ENCODE measurements around the gene GRWD1.

Gene GRWD1

GRCh38 chr19:48428670-48429069 lies 17.1 kb upstream of the GRWD1 start:
- no peak for FAIRE-seq

GRCh38 chr19:48433337-48433736 lies 12.4 kb upstream of the GRWD1 start:
- FAIRE-seq: no peak

DNA sequence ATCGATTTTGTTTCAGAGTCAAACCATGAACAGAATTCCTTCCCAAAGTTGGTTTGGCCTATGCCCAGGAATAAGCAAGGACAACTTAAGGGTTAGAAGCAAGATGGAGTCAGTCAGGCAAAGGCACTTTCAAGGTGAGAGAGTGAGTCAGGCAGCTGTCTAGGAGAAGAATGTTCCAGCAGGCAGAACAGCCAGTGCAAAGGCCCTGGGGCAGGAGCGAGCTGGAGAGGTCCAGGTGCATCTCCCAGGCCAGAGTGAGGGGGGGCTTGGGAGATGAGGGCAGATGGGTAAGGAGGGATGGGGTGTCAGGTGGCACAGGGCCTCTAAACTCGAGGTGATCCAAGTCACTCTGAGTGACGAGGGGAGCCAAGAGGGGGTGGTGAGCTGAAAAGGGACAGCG lies 9.2 kb upstream of the GRWD1 start:
- no peak for FAIRE-seq

DNA sequence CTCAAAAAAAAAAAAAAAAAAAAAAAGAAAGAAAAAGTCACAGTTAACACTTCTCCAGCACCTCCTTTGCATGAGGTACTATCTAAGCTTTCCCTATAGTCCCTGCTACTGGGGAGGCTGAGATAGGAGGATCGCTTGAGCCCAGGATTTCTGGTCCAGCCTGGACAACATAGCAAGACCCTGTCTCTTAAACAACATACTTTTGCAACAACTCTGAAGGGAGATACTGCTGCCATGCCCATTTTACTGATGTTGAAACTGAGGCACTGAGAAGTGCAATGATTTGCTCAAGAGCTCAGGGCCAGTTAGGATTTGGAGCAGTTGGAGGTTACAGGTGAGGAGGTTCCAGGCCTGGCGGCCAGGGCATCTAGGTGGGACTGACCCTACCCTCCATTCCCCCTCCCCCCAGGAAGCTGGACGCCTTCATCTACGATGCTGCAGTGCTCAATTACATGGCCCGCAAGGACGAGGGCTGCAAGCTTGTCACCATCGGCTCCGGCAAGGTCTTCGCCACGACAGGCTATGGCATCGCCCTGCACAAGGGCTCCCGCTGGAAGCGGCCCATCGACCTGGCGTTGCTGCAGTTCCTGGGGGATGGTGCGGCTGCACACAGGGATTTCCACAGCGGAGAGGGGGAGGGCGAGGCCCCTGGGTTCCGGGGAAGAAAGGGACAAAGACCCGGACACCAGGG lies 4.3 kb upstream of the GRWD1 start:
- FAIRE-seq: no peak

DNA sequence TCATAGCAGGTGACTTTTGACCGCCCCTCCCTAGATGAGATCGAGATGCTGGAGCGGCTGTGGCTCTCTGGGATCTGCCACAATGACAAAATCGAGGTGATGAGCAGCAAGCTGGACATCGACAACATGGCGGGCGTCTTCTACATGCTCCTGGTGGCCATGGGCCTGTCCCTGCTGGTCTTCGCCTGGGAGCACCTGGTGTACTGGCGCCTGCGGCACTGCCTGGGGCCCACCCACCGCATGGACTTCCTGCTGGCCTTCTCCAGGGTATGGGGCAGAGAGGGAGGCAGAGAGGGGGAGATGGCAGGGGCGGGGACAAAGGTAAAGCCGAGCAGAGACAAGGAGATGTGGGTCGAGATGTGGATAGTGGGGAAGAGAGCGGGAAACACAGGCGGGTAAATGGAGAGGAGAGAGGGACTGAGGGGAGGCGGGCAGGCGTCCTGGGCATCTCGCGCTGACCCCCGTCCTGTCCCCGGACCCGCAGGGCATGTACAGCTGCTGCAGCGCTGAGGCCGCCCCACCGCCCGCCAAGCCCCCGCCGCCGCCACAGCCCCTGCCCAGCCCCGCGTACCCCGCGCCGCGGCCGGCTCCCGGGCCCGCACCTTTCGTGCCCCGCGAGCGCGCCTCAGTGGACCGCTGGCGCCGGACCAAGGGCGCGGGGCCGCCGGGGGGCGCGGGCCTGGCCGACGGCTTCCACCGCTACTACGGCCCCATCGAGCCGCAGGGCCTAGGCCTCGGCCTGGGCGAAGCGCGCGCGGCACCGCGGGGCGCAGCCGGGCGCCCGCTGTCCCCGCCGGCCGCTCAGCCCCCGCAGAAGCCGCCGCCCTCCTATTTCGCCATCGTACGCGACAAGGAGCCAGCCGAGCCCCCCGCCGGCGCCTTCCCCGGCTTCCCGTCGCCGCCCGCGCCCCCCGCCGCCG lies 3.4 kb upstream of the GRWD1 start:
- no peak for FAIRE-seq

- FAIRE-seq: no peak
Observed at GRCh38 chr19:48443256-48443655, 2.5 kb upstream of the GRWD1 start.

GRCh38 chr19:48443731-48444128 lies 2.1 kb upstream of the GRWD1 start:
- FAIRE-seq: no peak

- no peak for FAIRE-seq
Observed at GRCh38 chr19:48444129-48444935, 1.5 kb upstream of the GRWD1 start.

GRCh38 chr19:48444936-48445200 lies 915 bp upstream of the GRWD1 start:
- FAIRE-seq: no peak

DNA sequence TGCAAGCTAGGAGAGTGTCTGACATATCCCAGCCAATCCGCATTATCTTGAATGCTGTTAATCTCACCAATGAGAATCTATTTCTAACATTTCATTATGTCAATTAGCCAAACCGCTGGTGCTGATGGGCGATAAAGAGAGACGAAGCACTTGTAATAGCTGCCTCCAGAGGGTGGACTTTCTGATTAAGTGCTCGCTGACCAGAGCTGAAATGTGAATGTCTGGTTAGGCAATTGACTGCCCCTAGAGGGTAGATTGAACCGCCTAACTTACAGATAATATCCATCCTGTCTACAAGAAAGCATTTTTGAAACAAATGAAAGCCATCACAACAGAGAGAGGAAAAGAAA lies 552 bp upstream of the GRWD1 start:
- FAIRE-seq: no peak

- FAIRE-seq: no peak
Observed at GRCh38 chr19:48446579-48446978, 796 bp downstream of the GRWD1 start.

DNA sequence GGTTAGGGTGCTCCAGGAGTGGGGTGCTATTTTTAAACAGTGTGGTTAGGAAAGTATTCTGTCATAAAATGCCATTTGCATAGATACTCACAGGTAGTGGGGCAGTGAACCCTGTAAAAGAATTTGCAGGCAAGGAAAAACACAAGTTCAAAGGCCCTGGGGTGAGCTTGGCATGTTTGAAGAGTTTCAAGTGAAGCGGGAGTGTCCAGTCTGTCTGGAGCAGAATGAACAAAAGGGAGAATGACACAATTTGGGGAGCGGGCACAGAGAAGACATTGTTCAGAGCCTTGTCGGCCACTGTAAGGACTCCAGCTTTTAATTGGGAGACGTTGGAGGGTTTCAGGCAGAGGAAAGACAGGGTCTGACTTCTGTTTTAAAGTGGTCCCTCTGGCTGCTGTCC lies 2.8 kb downstream of the GRWD1 start:
- FAIRE-seq: no peak

DNA sequence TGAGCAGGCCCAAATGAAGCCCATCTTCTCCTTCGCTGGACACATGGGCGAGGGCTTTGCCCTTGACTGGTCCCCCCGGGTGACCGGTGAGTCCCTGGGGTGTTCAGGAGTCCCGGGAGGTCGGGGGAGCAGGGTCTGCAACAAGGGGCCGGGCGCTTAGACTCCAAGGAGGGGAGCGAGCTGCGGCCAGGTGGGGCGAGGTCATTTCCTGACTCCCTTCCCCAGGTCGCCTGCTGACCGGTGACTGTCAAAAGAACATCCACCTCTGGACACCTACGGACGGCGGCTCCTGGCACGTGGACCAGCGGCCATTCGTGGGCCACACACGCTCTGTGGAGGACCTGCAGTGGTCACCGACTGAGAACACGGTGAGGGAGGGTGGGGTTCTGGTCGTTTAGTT lies 4.7 kb downstream of the GRWD1 start:
- no peak for FAIRE-seq

DNA sequence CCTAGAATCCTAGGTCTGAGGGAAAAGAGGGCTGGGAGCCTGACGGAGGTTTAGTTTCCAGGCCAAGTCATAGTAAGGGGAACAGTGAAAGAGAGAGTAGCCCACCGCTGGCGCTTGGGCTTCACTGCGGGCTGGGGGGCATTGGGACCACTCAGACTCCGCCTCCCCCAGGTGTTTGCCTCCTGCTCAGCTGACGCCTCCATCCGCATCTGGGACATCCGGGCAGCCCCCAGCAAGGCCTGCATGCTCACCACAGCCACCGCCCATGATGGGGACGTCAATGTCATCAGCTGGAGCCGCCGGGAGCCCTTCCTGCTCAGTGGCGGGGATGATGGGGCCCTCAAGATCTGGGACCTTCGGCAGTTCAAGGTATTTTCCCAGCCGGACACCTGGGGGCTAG lies 5.1 kb downstream of the GRWD1 start:
- FAIRE-seq: no peak

DNA sequence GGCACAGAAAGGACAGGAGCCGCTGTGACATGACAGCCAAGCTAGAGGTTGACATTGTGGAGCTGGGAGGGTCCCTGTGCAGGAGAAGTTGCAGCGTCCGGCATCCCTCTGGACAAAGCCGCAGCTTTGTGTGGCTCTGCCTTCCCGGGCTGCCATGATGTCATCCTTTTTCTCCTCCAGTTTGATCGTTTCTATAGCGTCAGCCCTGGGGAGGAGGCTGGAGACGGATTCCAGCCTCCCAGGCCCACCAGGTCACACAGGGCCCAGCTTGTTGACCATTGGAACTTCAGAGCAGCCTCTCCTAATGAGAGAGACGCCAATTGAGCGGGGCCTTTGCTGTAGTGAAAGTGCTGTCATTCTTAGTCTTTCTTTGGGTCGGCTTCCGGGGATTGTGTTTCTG lies 5.8 kb downstream of the GRWD1 start:
- no peak for FAIRE-seq

GRCh38 chr19:48452289-48453190 lies 6.8 kb downstream of the GRWD1 start:
- no peak for FAIRE-seq

GRCh38 chr19:48454150-48454730 lies 8.5 kb downstream of the GRWD1 start:
- FAIRE-seq: no peak

DNA sequence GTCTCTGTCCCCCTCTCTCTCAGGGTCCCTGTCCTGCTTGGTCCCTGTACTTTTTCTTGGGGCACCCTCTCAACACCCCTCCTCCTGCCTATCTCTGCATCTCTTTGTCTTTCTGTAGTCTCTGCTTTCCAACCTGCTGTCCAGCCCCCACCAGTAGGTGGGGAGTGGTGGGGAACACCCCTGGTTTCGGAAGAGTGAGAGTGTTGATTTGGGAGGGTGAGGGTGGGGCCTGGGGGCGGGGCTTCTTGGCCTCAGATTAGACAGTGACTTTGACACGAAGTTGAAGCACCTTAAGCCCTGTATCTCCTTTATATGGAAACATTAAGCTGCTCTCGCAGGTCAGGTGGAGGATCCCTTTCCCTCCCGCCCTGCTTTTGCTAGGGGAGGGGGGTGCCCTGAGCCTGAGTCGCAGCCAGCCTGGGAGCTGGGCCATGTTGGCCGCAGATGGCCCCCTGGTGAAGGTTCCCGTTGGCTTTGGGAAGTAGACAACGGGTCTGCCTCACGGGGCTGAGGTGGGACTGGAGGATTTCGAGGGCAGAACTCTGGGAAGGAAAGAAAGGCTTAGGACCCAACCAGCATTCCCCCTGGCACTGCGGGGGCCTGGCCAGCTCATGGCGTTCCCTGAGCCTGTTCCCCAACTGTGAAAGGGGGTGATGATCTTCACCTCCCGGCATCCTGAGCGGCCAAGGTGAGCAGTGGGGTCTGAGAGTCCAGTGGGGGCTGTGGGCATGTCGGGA lies 9.6 kb downstream of the GRWD1 start, which contains the start of gene KCNJ14:
Gene KCNJ14, plus strand, starts transcription at position 404 of the 737 bp plus-strand sequence. CDS start 6,151 bp downstream, outside the sequence.
- FAIRE-seq: no peak

DNA sequence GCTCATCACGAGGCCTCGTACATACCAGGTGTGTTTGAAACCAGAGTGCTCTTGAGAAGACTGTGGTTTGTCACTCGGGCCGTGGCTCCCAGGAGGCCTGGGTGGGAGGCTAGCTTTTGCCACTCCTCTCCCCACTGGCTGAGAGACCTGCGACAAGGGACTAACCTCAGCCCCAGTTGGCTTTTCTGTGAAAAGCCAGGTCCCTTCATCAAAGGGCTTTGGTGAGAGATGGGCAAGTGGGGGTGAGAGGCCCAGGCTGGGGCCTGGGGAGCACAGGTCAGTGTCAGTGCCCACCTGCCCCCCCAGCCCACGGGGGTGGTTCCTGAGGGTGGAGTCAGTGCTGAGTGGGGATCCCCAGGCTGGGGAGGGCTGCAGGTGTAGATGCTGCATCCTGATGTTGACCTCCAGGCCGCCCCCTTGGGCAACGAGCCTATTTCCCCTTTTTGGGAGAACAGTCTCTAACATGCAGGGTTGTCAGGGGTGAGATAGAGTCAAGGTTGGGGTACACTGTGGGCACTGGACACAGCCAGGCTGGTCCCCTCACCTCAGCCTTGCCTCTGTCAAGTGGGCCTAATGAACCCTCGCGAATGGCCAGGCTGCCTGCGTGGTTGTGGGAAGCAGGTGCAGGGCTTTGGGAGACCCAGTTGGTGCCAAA lies 10.3 kb downstream of the GRWD1 start:
- no peak for FAIRE-seq

GRCh38 chr19:48456864-48457263 lies 11.1 kb downstream of the GRWD1 start:
- FAIRE-seq: no peak

DNA sequence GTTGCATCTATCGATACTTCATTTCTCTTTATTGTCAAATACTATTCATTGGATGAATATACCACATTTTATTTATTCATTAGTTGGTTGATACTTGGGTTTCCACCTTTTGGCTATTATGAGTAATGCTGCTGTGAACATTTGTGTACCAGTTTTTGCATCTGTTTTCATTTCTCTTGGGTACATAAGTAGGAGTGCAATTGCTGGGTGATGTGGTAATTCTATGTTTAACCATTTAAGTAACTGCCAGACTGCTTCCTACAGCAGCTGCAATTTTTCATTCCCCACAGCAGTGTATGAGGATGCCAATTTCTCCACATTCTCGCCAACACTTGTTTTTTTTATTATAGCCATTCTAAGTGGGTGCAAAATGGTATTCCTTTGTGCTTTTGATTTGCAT lies 12.2 kb downstream of the GRWD1 start:
- FAIRE-seq: no peak

Data from colon (tissue), 2 donors.